NCI-H2196 (cell line): Measurements from ENCODE around the gene NAGK.
"Not testable (repeated sequence)": the region's sequence is repeated elsewhere in the genome, so short reads cannot be mapped to it uniquely, and the experiment has no call there.

Source experiments
- DNase-seq: peaks from one replicate; lab custom pipeline; 2025; ENCODE audit not compliant: unreplicated experiment; lab: John Stamatoyannopoulos, UW

NAGK gene

GRCh38 chr2:71068218-71069035 lies at the start of gene NAGK:
NAGK (plus strand) TSS chr2:71068648; CDS start chr2:71068684, 36 bp downstream.
- peak; percentile 85 for DNase-seq

DNA sequence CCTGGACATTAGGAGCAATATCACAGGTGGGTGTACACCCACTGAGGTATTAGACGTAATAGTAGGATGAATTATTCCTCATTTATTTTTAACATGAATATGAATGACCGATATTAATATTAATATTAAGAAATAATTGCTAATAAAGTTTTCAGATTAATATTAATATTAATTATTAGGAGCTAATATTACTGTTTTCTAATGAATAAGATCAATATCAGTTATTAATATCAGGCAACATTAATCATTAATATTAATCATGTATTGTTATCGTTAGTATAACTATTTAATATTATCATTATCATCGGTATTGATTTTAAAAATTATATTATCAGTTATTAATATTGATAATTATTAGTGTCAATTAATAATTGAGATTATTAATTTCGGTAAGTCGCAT lies 48.5 kb upstream of the NAGK start:
- DNase-seq = not testable (repeated sequence)

DNA sequence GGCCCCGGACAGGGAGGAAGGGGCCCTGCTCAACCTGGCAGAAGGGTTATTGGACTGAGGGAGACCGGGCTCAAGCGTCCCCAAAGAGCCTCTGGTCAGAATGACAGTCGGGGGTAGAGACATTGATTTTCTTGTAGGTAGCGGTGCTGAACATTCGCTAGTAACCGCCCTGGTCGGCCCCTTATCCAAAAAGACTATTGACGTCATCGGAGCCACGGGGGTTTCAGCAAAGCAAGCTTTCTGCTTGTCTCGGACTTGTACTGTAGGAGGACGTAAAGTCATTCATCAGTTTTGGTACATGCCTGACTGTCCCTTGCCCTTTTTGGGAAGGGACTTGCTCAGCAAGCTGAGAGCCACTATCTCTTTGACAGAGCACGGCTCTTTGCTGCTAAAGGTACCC lies 47.1 kb upstream of the NAGK start:
- not testable (repeated sequence) for DNase-seq

DNA sequence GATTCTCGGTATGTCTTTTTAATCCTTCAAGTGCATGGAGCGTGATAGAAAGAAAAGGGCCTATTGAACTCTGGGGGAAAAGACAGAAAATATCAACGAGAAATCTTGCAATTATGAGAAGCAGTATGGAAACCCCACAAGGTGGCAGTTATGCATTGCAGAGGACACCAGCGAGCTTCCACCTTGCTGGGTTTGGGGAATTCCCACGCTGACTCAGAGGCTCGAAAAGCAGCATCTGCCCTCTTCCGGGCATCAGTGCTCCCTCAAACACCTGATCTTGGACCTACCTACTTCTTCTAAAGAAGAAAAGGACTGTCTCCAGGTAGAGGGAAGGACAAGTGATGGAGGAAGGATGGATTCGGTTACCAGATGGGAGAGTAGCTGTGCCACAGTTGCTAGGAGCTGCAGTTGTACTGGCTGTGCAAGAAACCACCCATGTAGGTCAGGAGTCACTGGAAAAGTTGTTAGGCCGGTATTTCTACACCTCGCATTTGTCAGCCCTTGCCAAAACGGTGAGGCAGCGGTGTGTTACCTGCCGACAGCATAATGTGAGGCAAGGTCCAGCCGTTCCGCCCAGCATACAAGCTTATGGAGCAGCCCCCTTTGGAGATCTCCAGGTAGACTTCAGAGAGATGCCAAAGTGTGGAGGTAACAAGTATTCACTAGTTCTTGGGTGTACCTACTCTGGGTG lies 44.8 kb upstream of the NAGK start:
- DNase-seq = not testable (repeated sequence)

- not testable (repeated sequence) for DNase-seq
Measured at GRCh38 chr2:71036296-71036695, 32.2 kb upstream of the NAGK start.

DNA sequence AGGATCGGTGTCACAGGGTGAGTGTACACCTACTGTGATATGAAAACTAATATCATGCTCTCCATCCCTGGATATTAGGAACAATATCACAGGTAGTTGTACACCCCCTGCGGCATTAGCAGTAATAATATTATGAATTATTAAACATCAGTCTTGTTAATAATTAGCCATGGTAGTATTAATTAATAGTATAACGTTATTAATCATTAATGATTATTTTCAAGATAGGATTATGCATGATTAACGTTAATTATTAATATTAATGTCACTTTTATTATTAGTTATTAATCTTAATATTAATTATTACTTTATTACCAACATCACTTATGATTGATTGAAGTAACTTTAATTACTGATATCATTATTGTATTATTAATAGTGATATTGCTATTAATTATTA lies 26.2 kb upstream of the NAGK start:
- no peak for DNase-seq

GRCh38 chr2:71043531-71044407 lies 24.7 kb upstream of the NAGK start:
- DNase-seq = no peak

DNA sequence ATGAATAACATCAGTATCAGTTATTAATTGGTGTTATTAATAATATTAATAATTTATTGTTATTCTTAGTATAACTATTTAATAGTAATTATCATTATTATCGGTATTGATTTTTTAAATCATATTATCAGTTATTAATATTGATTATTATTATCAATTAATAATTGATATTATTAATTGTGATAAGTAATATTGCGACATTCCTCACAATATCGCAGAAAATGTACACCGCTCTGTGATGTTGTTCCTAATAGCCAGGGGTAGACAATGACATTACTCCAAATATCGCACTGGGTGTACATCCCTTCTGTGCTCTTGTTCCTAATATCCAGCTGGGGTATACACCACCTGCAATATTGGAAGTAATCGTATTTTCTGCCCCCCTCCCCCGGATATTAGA lies 23.3 kb upstream of the NAGK start:
- no peak for DNase-seq

DNA sequence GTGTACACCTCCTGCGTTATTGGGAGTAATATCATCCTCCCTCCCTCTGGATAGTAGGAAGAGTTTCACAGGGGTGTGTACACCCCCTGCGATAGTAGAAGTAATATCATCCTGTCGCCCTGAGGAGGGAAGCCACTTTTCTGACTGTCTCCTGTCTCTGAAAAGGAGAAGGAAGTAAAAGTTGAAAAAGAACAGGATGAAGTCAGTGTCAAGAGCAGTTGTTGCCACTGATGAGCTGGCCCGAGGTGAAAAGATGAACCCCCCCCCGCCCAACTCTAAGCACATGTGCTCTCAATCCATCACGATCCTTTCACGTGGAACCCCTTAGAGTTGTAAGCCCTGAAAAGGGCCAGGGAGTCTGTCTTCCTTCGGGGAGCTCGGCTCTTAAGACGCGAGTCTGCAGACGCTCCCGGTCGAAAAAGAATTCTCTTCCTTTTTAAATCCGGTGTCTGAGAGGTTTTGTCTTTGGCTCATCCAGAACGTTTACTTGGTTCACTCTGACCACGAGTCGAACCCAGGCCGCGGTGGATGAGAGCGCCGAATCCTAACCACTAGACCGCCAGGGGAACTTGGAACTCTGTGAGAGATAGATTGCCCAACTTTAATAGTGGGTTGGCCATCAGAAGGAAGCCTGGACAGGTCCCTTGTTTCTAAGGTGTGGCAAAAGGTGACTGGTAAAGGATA lies 22.4 kb upstream of the NAGK start:
- DNase-seq = no peak

- DNase-seq = no peak
Measured at GRCh38 chr2:71048096-71048495, 20.4 kb upstream of the NAGK start.

DNA sequence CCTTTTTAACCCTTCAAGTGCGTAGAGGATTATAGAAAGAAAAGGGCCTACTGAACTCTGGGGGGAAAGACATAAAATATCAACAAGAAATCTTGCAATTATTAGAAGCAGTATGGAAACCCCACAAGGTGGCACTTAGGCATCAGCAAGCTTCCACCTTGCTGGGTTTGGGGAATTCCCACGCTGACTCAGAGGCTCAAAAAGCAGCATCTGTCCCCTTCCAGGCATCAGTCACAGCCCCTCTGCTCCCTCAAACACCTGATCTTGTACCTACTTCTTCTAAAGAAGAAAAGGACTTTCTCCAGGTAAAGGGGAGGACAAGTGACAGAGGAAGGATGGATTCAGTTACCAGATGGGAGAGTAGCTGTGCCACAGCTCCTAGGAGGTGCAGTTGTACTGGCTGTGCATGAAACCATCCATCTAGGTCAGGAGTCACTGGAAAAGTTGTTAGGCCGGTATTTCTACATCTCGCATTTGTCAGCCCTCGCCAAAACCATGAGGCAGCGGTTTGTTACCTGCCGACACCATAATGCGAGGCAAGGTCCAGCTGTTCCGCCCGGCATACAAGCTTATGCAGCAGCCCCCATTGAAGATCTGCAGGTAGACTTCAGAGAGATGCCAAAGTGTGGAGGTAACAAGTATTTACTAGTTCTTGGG lies 18.6 kb upstream of the NAGK start:
- DNase-seq = not testable (repeated sequence)

GRCh38 chr2:71055206-71055740 lies 13.2 kb upstream of the NAGK start:
- not testable (repeated sequence) for DNase-seq

- DNase-seq = no peak
Measured at GRCh38 chr2:71060211-71060610, 8.2 kb upstream of the NAGK start.

GRCh38 chr2:71060871-71061270 lies 7.6 kb upstream of the NAGK start:
- DNase-seq = no peak

DNA sequence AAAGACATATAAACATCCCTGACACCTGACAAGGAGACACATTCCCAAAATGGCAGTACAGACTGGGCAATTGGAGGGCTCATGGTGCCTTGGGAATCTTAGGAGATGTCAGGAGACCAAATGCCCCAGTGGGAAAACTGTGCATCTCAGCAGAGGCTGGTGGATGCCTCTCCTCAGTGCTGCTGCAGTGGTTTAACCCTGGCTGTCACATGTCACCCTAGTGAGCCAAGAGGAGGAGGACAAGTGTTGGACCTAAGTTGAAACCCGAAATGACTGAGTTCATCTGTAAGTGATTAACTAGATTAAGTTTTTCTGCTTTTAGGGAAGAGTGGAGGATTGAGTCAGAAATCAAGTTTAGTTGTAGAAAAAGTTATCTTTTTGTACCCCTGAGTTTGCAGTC lies 5.2 kb upstream of the NAGK start:
- no peak for DNase-seq

- DNase-seq = no peak
Measured at GRCh38 chr2:71064110-71064611, 4.3 kb upstream of the NAGK start.

- DNase-seq = no peak
Measured at GRCh38 chr2:71064754-71065621, 3.5 kb upstream of the NAGK start.

DNA sequence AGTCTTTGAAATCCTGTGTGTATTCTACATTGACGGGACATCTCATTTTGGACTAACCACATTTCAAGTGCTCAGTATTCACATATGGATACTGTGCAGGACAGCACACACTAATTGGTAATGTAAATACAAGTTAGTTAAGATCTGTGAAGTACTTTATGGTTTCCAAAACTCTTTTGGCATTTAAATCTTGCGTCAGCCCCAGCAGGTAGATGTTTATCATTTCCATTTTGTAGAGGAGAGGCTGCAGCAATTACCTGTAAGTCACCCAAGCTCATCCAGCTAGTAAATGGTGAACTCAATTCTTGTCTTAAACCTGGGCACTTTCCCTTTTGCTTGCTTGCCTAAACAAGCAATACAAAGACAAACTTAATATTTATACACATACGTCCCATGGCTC lies 1.6 kb upstream of the NAGK start:
- DNase-seq = no peak
